HG03432 (cell line): Measurements from ENCODE around the gene TUNAR.

Experiments used
- ATAC-seq: cut with Tn5 transposase; IDR thresholded peaks from one replicate; pipeline ENCODE4 v1.9.1; 2021; ENCODE audit warnings: mild to moderate bottlenecking, moderate library complexity; ENCODE audit not compliant: unreplicated experiment

Gene TUNAR

DNA sequence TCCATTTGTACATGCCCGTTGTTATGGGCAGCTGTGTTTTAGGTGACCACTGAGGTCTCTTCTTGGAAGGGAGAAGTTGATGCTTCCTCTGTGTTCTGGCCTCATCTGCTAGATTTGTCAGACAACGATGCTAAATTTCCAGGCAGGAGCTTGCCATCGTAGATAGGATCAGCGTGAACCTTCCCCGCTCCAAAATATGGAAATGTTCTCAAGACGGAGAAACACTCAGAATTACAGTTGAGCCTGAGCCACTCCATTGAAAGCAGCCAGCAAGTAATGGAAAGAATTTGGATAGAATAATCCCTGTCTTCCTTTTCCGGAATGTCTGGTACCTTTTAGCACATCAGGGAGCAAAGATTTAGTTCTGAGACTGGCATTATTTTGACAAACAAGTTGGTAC lies 34.8 kb downstream of the TUNAR start:
- no peak for ATAC-seq

GRCh38 chr14:95915330-95915729 lies 38.7 kb downstream of the TUNAR start:
- no peak for ATAC-seq

DNA sequence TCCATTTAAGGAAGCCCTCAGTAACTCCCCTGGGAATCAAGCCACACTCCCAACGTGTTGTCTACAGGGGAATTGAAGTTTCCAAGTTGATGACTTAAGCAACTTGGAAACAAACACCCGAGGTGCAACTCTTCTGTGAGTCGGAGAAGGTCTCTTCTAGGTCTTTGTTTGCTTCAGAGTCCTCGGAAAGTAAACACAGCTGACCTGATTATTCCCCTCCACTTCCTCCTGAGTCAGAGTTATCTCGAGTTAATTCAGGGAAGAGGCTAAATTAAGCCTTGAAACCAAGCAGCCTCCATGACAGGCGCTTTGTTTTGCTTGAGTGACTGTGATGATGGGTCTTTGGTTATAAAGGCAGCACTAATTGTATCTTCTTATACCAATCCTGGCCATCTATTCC lies 41.8 kb downstream of the TUNAR start:
- ATAC-seq: no peak

DNA sequence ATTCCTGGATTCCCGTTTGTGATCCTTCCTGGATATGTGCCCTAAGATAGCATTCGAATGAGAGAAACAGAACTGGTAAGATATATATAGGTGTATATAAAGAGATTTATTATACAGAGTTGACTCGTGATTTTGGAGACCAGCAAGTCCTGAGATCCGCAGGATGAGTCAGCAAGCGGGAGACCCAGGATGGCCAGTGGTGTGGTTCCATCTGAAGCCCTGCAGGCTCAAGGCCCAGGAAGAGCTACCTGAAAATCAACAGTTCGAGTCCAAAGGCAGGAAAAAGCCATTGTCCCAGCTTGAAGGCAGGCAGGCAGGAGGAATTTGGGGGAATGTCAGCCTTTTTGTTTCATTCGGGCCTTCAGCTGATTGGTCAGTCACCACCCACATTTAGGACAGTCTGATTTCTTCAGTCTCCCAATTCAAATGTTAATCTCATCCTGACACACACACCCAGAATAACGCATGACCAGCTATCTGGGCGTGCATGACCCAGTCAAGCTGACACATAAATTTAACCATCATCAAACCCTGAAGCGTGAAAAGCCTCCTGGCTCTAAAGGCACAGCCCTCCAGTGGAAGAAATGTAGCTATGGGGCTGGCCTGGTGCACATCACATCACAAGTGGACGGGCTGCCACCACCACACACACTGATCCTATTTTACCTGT lies 44.3 kb downstream of the TUNAR start:
- no peak for ATAC-seq

GRCh38 chr14:95922080-95922479 lies 45.4 kb downstream of the TUNAR start:
- ATAC-seq: no peak

GRCh38 chr14:95928751-95929150 lies 52.1 kb downstream of the TUNAR start:
- ATAC-seq: no peak

- ATAC-seq: no peak
Observed at GRCh38 chr14:95931384-95931783, 54.8 kb downstream of the TUNAR start.

DNA sequence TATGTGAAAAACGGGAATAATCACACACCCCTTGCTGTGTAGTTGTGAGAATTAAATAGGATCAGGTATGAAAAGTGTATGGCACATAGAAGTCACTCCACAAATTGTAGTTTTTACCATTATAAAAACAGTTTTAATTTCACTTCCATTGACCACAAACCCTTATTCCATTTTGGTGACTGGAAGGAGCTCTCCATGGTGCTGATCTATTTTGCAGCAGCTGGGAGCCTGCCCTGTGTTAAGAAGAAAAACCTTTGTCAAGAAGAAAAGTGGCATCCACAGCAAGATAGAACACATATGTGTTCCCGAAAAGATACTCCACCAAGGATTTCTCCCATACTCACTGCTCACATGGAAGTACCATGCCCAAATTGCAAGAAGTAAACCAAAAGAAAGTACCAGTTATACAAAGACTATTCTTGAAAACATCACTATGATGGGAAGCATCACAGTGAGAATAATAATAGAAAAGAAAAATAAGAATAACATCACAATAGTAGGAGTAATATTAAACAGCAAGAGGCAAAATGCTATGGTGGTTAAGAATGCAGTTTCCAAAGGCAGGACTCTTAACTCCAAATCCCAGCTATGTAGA lies 58.7 kb downstream of the TUNAR start:
- no peak for ATAC-seq

DNA sequence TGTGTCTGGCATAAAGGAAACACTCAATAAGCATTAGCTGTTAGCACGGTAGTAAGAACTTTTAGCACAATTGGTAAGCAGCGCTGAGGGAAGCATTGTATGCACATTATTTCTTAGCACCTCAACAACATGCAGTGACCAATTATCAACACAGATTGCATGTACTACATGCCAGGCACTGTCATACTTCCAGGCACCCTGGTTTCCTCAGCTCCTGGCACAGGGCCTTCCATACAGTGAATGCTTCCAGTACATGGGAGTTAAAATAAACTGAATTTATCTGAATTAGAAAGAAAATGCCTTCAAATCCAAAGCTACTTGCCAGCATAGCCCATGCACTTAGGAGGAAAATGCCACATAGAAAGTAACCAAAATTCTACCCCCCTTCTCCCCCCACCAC lies 59.4 kb downstream of the TUNAR start:
- ATAC-seq: no peak

GRCh38 chr14:95939335-95939734 lies 62.7 kb downstream of the TUNAR start:
- ATAC-seq: no peak

DNA sequence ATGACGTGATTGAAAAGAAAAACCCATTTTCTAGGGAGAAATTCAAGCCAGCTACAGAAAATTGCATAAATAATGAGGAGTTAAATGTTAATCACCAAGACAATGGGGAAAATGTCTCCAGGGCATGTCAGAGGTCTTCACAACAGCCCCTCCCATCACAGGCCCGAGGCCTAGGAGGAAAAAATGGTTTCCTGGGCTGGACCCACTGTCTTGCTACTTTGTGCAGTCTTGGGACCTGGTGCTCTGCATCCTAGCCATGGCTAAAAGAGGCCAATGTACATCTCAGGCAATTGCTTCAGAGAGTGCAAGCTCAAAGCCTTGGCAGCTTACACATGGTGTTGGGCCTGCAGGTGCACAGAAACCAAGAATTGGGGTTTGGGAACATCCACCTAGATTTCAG lies 65.3 kb downstream of the TUNAR start:
- ATAC-seq: no peak

DNA sequence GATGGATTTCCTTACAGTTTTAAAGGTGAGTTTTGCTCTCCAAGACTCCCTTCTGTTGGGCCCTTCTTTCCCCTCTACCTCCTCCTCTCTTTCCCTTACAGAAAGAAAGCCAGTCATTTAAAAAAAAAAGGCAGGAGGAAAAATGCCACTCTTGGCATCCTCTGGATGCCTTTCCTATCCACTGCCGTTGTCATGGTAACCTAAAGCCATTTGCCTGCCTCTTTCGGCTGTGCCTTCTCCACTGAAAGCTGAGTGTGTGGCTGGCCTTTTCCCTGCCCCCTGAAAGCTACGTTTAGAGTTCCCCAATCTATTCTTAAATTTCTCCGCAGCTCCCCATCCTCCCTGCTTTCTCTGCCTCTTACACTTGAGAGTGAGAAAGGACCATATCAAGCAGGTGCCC lies 67.1 kb downstream of the TUNAR start:
- ATAC-seq: no peak

- no peak for ATAC-seq
Observed at GRCh38 chr14:95944462-95944861, 67.8 kb downstream of the TUNAR start.

DNA sequence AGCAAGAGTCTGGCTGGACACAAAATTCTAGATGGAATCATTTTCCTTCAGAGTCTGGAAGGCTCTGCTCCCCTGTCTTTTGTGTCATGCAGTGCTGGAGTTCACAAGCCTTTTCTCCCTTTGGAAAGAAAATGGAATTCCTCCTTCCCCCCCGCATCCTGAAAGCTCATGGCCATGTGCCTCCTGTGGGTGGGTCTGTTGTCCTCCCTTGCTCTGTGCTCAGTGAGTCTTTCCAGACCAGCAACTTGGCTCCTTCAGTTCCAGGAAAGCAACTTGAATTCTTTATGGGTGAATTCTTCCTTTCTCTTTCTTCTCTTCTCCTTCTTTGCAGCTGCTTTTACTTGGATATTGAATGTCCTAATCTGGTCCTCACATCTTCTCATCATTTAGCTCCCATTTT lies 70.2 kb downstream of the TUNAR start:
- no peak for ATAC-seq

DNA sequence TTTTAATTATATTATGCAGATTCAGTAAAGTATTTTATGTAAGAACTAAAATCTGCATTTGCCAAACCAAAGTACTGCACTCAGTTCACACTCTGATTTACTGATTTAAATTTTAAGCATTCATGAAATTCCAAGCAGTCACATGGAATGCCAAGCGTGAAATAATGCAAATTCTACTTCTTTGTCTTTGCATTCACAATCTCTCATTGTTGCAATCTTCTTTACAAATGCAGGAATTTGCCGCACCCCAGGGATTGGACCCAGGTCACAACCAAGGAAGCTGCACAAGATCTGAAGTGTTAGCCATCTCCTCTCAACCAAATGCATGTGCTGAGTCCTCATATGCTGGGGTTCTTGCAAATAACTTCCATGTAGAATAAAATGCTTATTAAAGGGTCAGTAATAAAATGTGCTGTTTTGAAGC lies 71.9 kb downstream of the TUNAR start:
- ATAC-seq: no peak

- no peak for ATAC-seq
Observed at GRCh38 chr14:95951359-95951758, 74.7 kb downstream of the TUNAR start.

DNA sequence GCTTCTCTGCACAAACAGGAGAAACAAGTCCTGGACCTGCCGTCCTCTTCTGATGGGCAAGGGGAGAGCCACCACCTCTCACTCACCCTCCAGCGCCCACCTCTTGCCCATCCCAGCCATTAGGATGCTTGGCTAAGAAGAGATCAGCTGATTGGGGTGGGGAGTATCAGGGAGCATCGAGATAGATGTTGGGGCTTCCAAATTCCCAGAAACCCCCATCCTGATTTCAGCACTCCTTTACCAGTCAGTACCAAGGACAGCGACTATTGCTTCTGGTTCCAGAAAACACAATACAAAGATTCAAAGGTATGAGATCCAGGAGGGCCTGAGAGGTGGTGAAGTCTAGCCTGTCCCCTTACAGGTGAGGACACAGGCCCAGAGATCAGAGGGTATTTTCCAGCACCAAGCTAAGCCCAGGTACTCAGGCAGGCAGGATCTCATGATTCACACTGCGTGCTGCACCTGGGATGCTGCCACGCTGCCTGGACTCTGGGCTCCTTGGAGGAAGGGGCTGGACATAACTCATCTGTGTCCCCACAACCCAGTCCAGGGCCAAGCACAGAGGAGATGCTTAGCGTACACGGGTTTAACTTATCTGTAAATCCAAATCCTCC lies 76.6 kb downstream of the TUNAR start:
- no peak for ATAC-seq

DNA sequence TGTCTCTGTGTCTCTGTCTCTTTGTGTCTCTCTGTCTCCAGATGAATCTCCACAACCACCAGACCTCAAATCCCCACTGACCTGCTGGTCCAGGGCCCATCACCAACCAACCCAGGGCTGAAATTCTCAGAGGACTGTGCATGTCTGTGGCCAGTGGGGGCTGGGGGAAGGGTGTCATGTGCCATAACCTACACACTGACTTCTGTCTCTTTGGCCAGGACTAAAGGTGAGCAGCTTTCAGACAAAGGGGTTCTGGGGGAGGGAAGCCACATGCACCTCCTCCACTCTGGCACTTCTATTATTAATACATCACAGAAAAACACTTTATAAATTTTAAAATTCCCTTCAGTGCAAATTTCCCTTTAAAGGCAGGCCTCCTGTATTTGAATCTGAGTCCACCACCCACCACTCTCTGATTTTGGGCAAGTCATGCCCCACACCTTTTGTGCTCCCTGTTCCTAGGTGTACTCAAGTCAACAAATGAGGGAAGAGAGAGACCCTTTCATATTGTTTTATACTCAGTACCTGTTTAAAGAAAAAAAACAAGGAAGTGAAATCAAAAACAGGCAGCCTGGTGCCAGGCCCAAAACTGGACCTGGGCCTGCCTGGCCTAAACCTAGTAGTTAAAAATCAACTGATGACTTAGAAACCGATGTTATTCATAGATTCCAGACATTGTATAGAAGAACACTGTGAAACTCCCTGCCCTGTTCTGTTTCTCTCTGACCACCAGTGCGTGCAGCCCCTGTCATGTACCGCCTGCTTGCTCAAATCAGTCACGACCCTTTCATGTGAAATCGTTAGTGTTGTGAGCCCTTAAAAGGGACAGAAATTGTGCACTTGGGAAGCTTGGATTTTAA lies 80.2 kb downstream of the TUNAR start:
- ATAC-seq: no peak

- ATAC-seq: no peak
Observed at GRCh38 chr14:95958105-95958504, 81.5 kb downstream of the TUNAR start.

DNA sequence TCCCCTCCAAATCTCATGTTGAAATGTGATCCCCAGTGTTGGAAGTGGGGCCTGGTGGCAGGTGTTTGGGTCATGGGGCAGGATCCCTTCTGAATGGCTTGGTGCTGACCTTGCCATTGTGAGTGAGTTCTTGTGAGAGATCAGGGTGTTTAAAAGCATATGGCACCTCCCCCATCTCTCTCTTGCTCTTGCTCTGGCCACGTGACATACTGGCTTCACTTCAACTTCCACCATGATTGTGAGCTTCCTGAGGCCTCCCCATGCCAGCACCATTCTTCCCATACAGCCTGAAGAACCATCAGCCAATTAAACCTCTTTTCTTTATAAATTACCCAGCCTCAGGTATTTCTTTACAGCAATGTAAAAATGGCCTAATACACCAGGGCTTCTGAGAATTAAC lies 82.7 kb downstream of the TUNAR start:
- no peak for ATAC-seq

DNA sequence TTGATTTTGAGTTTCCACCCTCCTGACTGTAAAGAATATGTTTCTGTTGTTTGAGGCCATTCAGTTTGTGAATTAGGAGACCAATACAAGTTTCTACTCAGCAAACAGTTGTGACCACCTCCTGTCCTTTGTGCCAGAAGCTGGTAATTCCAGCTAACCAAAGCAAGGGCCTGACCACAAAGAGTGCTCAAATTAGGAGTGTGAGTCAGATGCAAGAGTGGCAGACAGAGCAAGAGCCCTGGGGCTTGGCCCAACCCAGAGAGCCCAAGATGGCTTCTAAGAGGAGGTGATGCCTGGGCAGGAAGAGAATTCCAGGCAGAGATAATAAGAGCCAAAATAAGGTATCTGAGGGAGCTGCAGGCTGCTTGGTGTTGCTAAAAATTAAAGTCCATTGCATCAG lies 84.8 kb downstream of the TUNAR start:
- ATAC-seq: no peak

DNA sequence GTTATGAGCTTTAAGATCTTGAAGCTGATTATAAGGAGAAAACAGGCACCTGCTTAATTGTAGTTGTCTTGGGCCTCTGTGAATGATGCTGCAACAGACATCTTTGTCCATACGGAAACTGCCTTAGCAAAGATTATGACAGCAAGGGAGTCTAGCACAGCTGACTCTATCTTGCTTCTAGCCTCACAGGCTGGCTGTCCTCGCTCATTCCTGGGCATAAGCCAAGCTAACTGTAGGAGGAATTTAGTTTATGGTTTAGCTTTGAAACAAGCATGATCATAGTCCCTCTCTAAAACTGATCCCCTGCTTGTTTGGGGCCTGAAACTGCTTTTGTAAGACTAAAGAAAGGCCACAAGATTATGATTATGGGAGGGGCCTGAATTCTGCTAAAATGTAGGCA lies 88.3 kb downstream of the TUNAR start:
- no peak for ATAC-seq
